GM12891 (cell line): ENCODE measurements around the gene ICAM2.

Experiments used
- POLR2A ChIP-seq: IDR thresholded peaks from 2 replicates; pipeline ENCODE4 v1.6.1; 2011; ENCODE audit warnings: low read depth, low read length, control low read depth
- POU2F2 ChIP-seq: IDR thresholded peaks from 2 replicates; pipeline ENCODE4 v1.6.1; 2011; ENCODE audit warnings: low read depth, mild to moderate bottlenecking, control low read depth, low read length, moderate library complexity

DNA sequence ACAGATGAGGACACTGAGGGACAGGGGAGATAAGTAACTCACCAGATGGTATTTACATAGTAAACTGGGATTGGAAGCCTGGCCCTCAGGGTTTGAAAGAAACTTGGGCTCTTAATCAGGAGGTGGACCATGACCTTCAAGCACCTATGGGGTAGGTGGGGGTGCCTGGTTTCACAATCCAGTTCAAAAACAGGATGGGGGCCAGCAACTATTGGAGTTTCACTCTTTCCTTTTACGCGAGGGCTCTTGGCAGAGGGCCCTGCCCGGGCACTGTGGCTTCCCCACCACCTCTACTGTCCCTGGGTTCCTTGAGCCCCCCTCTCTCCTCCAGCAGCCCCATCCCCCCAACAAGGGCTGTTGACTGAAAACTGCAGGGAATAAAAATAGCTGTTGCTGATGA is 33.6 kb downstream of the ICAM2 start:
- no peak for TF ChIP-seq POU2F2
- TF ChIP-seq POLR2A: no peak
